ENCODE data around the gene UGT1A3.

DNA sequence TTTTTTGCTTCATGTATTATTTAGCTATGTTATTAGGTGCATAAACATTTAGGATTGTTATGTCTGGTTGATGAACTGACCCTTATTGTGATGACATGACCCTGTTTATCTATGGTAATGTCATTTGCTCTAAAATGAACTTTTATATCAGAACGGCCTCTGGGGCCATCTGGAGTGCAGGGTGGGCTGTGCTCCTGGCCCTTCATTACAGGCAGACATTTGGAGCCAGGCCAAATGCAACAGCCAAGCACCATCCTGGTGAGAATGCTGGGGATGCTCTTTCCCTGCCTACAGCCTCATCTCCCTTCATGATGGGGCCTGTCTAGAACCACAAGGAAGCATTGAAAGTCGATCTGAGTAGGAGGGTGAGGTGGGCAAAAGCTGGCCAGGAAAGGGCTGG is 87.5 kb downstream of the UGT1A3 start:
- TF ChIP-seq, protein P1, sequence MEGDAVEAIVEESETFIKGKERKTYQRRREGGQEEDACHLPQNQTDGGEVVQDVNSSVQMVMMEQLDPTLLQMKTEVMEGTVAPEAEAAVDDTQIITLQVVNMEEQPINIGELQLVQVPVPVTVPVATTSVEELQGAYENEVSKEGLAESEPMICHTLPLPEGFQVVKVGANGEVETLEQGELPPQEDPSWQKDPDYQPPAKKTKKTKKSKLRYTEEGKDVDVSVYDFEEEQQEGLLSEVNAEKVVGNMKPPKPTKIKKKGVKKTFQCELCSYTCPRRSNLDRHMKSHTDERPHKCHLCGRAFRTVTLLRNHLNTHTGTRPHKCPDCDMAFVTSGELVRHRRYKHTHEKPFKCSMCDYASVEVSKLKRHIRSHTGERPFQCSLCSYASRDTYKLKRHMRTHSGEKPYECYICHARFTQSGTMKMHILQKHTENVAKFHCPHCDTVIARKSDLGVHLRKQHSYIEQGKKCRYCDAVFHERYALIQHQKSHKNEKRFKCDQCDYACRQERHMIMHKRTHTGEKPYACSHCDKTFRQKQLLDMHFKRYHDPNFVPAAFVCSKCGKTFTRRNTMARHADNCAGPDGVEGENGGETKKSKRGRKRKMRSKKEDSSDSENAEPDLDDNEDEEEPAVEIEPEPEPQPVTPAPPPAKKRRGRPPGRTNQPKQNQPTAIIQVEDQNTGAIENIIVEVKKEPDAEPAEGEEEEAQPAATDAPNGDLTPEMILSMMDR (IDR thresholded peaks at IDR 0.05; ENCODE audit: low read depth, low read length, missing input control), result no peak
- no peak for TF ChIP-seq HNF4A (conservative IDR thresholded peaks at IDR 0.05)
- TF ChIP-seq TAF1 (conservative IDR thresholded peaks at IDR 0.05), result no peak
- TF ChIP-seq ATF3 (IDR thresholded peaks at IDR 0.05), result no peak
- no peak for TF ChIP-seq JUND (IDR thresholded peaks at IDR 0.05)
- no peak for TF ChIP-seq RAD21 (IDR thresholded peaks at IDR 0.05)
- TF ChIP-seq ZBTB33 (IDR thresholded peaks at IDR 0.05), result no peak
- TF ChIP-seq FOXA1 (IDR thresholded peaks at IDR 0.05), result no peak
- no peak for TF ChIP-seq SP1 (IDR thresholded peaks at IDR 0.05)
- TF ChIP-seq RXRA (IDR thresholded peaks at IDR 0.05), result no peak
- TF ChIP-seq, protein P2, sequence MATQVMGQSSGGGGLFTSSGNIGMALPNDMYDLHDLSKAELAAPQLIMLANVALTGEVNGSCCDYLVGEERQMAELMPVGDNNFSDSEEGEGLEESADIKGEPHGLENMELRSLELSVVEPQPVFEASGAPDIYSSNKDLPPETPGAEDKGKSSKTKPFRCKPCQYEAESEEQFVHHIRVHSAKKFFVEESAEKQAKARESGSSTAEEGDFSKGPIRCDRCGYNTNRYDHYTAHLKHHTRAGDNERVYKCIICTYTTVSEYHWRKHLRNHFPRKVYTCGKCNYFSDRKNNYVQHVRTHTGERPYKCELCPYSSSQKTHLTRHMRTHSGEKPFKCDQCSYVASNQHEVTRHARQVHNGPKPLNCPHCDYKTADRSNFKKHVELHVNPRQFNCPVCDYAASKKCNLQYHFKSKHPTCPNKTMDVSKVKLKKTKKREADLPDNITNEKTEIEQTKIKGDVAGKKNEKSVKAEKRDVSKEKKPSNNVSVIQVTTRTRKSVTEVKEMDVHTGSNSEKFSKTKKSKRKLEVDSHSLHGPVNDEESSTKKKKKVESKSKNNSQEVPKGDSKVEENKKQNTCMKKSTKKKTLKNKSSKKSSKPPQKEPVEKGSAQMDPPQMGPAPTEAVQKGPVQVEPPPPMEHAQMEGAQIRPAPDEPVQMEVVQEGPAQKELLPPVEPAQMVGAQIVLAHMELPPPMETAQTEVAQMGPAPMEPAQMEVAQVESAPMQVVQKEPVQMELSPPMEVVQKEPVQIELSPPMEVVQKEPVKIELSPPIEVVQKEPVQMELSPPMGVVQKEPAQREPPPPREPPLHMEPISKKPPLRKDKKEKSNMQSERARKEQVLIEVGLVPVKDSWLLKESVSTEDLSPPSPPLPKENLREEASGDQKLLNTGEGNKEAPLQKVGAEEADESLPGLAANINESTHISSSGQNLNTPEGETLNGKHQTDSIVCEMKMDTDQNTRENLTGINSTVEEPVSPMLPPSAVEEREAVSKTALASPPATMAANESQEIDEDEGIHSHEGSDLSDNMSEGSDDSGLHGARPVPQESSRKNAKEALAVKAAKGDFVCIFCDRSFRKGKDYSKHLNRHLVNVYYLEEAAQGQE (IDR thresholded peaks at IDR 0.05), result no peak

Data from liver (tissue), 3 donors.